ENCODE measurements around the gene CACNB4. TPM values are rescaled to one million over a fixed set of nuclear protein-coding genes. Genes with fewer than 3 reads are reported as not detected.

The CACNB4 gene
- total and polyA plus RNA-seq, 9 of the 15 experiments (the other 6 are each of a cell fraction or from before 2014, with no cell fraction given), result 0.01 to 0.20 (median 0.04) TPM; not detected in 1

GRCh38 chr2:151860210-151860609 lies 238.6 kb downstream of the CACNB4 start:
- Histone ChIP-seq H3K4me3 (no peak overlapping the region), H3K27me3 (ENCODE audit: control insufficient read depth in 2 of 2, insufficient read depth in 2 of 2, low read length in 2 of 2) (peaks cover 0 to 13% of the 10 kb centered on the region in 2 experiments; a peak in 4 of 5 replicates), H3K9ac (ENCODE audit: insufficient read depth in 1 of 2, low read depth in 2 of 2, low read length in 2 of 2) (no peak overlapping the region), H4K20me1 (replicated peaks; ENCODE audit: control insufficient read depth, insufficient read depth, low read length) (no peaks in the 10 kb centered on the region), H3K27ac (ENCODE audit: extremely low read depth, low read depth, low read length) (no peak overlapping the region), H3K9me1 (ENCODE audit: control insufficient read depth, insufficient read depth, low read length) (no peaks in the 10 kb centered on the region), H3K79me2 (ENCODE audit: control insufficient read depth, insufficient read depth, low read length) (no peaks in the 10 kb centered on the region), H3K4me2 (ENCODE audit: insufficient read depth, low read length) (no peak overlapping the region), H3K9me3 (replicated peaks; ENCODE audit: control insufficient read depth, insufficient read depth, low read depth, low read length) (no peaks in the 10 kb centered on the region), H3K36me3 (ENCODE audit: control insufficient read depth, insufficient read depth, low read length) (no peaks in the 10 kb centered on the region), H2AFZ (ENCODE audit: low read depth, low read length) (no peak overlapping the region), H3K4me1 (replicated peaks in 1 of 2; ENCODE audit: control insufficient read depth in 2 of 2, insufficient read depth in 2 of 2, low read length in 2 of 2) (no peaks in the 10 kb centered on the region)
- BruUV-seq (replicated peaks), result no TSS peak
- no peak for FAIRE-seq
- in situ Hi-C loops (cut with MboI) (no loop called here), intact Hi-C loops (cut with micrococcal nuclease) (no loop called here)
- POLR2A ChIA-PET, result interaction anchor here (1.1 kb wide), 1 partner anchor 26 kb away, joined by 3 read pairs; no protein-coding TSS in a partner anchor
- no peak for DNase-seq (ENCODE audit: extremely low read depth in 1 of 4, low spot score in 3 of 4)
- ATAC-seq, result no peak
- CTCF ChIA-PET (ENCODE audit: low intra/inter-chr PET ratio), result no interaction called here
- 1% methylated on average over 4 of the region's 4 CpGs for WGBS (ENCODE audit: insufficient coverage, low coverage, missing lambda C conversion rate)
- TF ChIP-seq RBM17 (IDR thresholded peaks at IDR 0.05; ENCODE audit: borderline replicate concordance, low read depth, low read length), result no peak
- TF ChIP-seq HMBOX1 (IDR thresholded peaks at IDR 0.05), result peak; percentile 53

- Histone ChIP-seq H3K9ac (ENCODE audit: insufficient read depth in 1 of 2, low read depth in 2 of 2, low read length in 2 of 2) (no peak overlapping the region), H3K4me3 (no peak overlapping the region), H3K4me2 (ENCODE audit: insufficient read depth, low read length) (no peak overlapping the region), H3K36me3 (ENCODE audit: control insufficient read depth, insufficient read depth, low read length) (no peaks in the 10 kb centered on the region), H4K20me1 (replicated peaks; ENCODE audit: control insufficient read depth, insufficient read depth, low read length) (no peaks in the 10 kb centered on the region), H2AFZ (ENCODE audit: low read depth, low read length) (no peak overlapping the region), H3K9me3 (replicated peaks; ENCODE audit: control insufficient read depth, insufficient read depth, low read depth, low read length) (no peaks in the 10 kb centered on the region), H3K79me2 (ENCODE audit: control insufficient read depth, insufficient read depth, low read length) (no peaks in the 10 kb centered on the region), H3K4me1 (replicated peaks in 1 of 2; ENCODE audit: control insufficient read depth in 2 of 2, insufficient read depth in 2 of 2, low read length in 2 of 2) (peaks cover 0 to 12% of the 10 kb centered on the region in 2 experiments; a peak in 3 of 5 replicates), H3K27ac (ENCODE audit: extremely low read depth, low read depth, low read length) (no peak overlapping the region), H3K27me3 (ENCODE audit: control insufficient read depth in 2 of 2, insufficient read depth in 2 of 2, low read length in 2 of 2) (peaks cover 0 to 12% of the 10 kb centered on the region in 2 experiments; a peak in 2 of 5 replicates), H3K9me1 (ENCODE audit: control insufficient read depth, insufficient read depth, low read length) (no peaks in the 10 kb centered on the region)
- ATAC-seq (no peak), DNase-seq (ENCODE audit: extremely low read depth in 1 of 4, low spot score in 3 of 4) (no peak), FAIRE-seq (no peak)
- ChIA-PET POLR2A (interaction anchor here (1.1 kb wide), 1 partner anchor 10 kb away, joined by 3 read pairs; no protein-coding TSS in a partner anchor), CTCF (ENCODE audit: low intra/inter-chr PET ratio) (no interaction called here)
- TF ChIP-seq GTF2A2 (tag; IDR thresholded peaks at IDR 0.05) (no peak), NFE2 (IDR thresholded peaks at IDR 0.05; ENCODE audit: low read depth) (no peak), SNRNP70 (optimal IDR thresholded peaks at IDR 0.05; ENCODE audit: low read depth, low read length) (no peak), FOXK2 (conservative IDR thresholded peaks at IDR 0.05 in 1 of 2, IDR thresholded peaks at IDR 0.05 in 1 of 2; ENCODE audit: low read depth in 2 of 2) (no peak), RBM22 (IDR thresholded peaks at IDR 0.05; ENCODE audit: low read depth, low read length, poor library complexity, severe bottlenecking) (no peak), MAX (CRISPR knock-in tag; IDR thresholded peaks at IDR 0.05) (no peak)
- no TSS peak for BruUV-seq (replicated peaks)
- in situ Hi-C loops (cut with MboI) (no loop called here), intact Hi-C loops (cut with micrococcal nuclease) (no loop called here)
Measured at GRCh38 chr2:151857650-151858049, 241.2 kb downstream of the CACNB4 start.

Measured in K562 (cell line).